GM18858 (cell line): ENCODE results near the gene TRAIP.
A peak's percentile ranks its signal among the peaks of the same experiment; 100 is the strongest.
"Not testable (repeated sequence)": the region's sequence is repeated elsewhere in the genome, so short reads cannot be mapped to it uniquely, and the experiment has no call there.

Experiments
- ATAC-seq: cut with Tn5 transposase; IDR thresholded peaks from one replicate; pipeline ENCODE4 v1.9.1; 2021; ENCODE audit not compliant: unreplicated experiment

Gene TRAIP, protein sequence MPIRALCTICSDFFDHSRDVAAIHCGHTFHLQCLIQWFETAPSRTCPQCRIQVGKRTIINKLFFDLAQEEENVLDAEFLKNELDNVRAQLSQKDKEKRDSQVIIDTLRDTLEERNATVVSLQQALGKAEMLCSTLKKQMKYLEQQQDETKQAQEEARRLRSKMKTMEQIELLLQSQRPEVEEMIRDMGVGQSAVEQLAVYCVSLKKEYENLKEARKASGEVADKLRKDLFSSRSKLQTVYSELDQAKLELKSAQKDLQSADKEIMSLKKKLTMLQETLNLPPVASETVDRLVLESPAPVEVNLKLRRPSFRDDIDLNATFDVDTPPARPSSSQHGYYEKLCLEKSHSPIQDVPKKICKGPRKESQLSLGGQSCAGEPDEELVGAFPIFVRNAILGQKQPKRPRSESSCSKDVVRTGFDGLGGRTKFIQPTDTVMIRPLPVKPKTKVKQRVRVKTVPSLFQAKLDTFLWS

DNA sequence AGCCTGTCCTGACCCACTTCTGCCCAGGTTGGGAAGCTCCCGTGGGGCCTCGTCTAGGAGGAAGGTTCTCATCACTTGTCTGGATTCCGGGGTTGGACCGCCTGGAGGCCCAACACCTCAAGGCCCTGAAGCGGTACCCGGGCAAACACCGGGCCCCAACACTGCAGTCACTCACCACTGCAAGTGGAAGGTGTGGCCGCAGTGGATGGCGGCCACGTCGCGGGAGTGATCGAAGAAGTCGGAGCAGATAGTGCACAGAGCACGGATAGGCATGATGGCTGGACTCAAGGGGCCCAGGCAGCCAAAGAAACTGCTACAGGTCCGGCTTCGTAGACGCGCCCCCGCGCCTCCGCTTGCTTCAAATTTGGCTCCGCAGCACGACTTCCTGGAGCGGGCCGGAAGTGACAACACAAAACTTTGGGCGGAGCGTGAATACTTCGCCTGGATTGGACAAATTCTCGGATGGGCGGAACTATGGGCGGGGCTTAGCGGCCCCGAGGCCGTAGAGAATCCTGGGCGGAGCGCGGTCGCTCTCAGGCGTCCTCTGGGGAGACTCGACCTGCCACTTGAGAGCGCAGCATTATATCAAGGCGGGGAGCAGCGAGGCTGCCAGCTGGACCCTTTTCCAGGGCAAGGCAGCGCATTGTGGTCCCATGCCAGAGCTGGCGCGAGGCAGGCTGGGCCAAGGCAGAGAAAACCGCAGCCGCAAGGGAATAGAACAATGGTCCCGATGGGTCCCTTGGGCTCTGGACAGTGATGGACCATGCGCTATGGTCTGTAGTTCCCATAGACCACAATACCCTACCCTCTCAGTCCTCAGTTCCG, at the start of gene TRAIP:
TRAIP (minus strand) TSS at position 384 of the 825 bp plus-strand sequence; CDS start at position 273, 111 bp downstream.
- ATAC-seq, result peak; percentile 87

- not testable (repeated sequence) for ATAC-seq
Observed at GRCh38 chr3:49904448-49904847, 48.1 kb upstream of the TRAIP start.

GRCh38 chr3:49903451-49904424, 47.4 kb upstream of the TRAIP start, which contains the start of gene MST1R:
Gene MST1R (minus strand): TSS chr3:49903873. CDS start chr3:49903609, 264 bp downstream.
- peak; percentile 77 for ATAC-seq

GRCh38 chr3:49902511-49903345, 46.4 kb upstream of the TRAIP start:
- no peak for ATAC-seq

DNA sequence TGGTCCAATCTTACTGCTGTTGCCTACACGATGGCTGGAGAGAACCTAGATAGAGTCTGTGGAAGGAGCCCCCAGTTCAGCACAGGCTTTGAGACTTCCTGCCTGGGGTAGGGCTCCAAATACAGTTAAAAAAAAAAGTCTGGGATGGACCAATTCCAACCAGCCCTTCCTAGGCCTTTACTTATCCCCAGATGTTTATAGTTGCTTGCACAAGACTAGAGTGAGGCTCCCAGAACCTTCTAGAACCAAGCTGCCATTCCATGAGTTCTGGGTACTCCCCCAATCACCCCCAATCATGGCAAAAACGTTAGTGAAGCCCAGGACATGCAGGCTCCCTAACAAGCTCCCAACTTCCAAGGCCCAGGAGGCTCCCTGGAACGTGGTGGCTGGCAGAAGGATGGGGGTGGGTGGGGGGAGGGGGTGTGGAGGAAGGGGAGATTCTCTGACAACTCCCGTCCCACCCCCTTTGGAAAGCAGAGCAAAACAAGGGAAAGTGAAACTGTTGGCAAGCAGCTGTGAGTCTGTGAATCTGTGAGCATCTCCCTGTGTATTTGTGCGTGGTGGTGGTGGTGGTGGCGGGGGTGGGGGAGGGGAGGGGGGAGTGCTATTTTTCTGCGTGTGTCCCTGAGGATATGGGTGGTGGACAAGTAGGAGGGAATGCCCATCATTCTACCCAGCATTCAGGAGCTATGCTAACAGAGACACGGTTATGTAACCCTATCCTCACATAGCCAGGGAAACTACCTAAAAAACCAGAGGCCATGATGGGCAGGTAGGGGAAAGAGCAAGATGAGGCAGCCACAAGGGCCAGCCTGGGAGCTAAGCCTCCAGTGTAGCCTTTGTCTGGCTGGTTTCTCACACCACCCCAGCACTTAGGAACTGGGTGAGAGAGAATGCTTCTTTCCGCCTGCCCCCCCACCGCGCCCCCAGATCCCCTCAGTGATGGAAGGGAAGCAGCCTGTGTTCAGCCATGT, 45.3 kb upstream of the TRAIP start:
- no peak for ATAC-seq

DNA sequence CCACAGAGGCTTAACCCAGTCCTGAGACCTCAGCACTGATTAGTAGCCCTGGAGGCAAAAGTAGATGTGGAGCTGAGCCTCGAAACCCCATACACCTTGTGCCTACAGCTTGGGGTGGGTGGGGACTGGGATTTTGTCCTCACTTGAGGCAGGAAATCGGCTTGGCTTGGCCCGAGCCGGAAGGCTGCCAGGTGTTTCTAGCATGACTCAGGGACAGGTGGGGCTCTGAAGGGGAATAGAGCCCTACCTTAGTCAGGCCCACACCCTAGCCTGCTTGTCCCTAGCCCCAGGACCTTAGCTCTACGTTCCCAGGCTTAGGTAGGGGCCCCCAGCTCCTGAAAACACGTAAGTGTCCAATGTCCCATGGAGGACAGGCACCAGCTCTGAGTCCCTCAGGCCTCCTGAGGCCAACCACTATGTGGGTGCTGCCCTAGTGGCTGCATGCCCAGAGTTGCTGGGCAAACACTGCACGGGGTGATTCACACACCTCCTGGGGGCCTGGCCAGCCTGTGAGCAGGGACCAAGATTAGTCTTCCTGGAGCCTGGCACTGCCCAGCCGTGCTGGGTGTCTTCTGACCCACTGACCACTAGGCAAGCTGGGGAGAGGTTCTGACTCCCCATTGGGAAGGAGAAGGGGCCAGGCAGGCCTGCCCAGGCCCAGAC, 44.3 kb upstream of the TRAIP start:
- no peak for ATAC-seq

DNA sequence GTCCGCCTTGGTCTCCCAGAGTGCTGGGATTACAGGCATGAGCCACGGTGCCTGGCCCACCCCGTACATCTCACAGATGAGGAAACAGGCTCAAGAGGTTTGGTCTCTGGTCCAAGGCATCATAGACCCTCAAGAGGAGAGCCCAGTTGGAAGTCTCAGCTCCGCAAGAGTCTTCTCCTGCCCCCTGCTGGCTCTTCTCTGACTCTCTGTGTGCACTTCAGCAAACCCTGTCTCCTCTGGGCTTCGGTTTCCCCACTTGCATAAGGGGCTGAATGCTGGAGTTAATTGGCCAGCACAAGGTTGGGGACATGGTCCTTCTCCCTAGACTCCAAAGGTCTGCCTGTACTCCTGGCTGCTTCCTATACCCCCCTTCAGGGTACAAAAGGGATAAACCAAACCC, 43.5 kb upstream of the TRAIP start:
- ATAC-seq, result no peak

DNA sequence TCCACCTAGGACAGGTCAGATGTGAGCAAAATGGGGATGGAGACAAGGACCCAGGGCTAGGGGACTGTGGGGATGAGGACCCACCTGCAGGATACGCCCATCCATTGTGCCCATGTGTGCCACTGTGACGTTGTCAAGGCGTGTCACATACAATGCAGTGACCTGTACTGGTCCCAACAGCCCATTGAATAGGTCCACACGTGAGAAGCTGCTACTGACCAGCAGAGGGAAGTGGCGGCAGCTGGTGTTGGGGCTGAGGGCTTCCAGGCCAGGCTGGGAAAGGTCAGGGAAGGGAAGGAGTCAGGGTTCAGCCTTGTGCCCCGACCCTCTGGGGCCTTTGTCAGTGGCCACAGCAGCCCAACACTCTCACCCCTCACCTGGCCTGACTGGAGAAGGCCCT, 42.6 kb upstream of the TRAIP start:
- no peak for ATAC-seq

DNA sequence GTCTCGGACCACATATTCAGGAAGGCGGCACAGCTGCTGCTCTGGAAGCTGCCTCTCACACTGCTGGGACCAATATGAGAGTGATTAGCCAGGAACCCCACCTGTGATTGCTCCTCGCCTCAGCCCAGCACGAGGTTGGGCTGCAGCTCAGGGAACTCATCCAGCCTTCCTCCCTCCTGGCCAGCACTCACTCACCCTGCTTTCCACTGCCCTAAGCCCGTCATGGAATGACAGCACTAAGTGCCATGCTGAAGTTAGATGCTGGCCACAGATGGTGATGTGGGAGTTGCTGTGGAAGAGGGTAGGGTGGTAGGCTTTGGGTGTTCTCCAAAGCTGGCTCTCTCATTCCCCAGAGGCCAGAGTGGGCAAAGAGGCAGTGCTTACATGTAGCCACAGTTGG, 40.0 kb upstream of the TRAIP start:
- ATAC-seq, result no peak

GRCh38 chr3:49895791-49896190, 39.4 kb upstream of the TRAIP start:
- no peak for ATAC-seq

GRCh38 chr3:49889296-49889695, 32.9 kb upstream of the TRAIP start:
- no peak for ATAC-seq

DNA sequence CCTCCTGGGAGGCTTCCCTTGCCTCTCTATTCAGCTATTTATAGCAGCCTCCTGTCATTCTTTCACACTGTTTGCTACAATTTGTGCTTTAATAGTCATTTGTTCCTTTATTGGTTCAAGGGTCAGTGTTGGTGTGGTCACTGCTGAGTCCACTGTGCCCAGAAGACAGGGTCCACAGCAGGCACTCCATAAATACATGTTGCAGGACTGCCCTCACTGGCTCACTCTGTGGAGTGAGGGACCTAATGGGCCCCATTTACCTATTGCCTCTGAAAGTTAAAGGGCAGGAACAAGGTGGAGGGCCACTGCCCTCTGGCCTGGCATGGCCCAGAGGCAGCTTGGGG, 30.5 kb upstream of the TRAIP start:
- ATAC-seq, result no peak

DNA sequence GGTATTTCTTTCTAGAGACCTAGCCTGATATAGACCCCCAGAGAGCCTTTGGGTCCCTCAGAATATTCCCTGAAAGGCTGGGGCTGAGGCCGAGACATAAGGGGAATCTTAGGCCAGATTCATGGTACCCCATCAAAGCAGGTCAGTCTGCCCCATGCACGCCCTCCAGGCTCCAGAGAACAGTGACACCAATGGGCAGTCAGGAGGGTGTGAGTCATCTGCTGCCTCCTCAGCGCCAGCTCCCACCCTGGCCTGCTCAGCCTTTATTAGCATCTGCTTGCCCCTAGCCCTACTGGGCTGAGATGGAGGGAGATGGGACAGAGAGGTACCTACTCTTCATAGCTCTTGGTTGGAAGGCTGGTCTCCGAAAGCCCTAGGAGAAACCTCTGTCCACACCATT, 27.6 kb upstream of the TRAIP start:
- no peak for ATAC-seq

DNA sequence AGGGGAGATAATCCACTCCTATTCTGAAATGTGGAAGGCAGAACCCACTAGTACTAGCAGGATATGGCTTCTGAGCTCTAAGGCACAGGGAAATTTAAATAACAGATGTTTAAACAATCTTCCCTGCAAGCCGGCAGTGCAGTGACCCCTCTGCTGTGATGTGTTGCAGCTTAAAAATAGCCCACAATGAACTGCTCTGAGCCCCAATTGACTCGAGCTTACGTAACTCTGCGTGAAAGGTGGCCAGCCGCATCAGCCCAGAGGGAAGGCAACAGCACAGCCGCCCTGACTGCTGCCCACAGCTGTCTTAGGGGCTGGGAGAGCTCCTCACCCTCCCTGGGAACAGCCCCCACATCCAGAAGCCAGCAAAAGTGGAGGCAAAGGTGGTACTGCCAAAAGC, 25.8 kb upstream of the TRAIP start:
- no peak for ATAC-seq

DNA sequence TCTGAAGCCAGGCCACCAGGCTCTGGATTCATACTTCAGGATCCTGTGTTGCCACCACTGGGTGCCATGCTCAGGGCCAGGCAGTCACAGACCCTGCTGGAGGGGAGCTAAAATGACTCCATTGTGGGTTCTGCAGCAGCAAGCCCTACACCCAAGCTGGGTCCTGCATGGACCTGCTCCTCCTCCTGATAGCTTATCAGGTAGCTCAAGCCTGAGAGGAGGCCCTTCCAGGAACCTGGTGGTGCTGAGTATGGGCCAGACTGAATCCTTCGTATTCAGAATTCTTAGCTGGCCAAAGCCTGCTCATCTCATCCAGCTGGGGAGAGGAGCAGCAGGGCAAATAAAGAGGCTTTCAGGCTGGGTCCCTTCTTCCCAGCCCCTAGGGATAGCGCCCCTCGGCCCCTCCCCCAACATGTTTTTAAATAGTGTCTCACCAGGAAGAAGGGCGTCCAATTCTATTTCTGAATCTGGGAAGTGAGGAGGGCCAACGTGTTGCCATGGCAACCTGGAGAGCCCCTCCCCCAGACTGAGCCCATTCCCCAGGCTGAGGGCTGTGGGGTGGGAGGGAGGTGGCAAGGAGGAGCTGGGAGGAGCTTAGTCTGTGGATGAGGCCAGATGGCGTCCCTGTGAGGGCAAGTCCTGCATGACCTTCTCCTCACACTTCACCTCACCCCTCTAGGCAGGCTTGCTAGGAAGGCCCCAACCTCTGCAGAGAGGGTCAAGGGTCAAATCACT, 24.4 kb upstream of the TRAIP start:
- no peak for ATAC-seq

DNA sequence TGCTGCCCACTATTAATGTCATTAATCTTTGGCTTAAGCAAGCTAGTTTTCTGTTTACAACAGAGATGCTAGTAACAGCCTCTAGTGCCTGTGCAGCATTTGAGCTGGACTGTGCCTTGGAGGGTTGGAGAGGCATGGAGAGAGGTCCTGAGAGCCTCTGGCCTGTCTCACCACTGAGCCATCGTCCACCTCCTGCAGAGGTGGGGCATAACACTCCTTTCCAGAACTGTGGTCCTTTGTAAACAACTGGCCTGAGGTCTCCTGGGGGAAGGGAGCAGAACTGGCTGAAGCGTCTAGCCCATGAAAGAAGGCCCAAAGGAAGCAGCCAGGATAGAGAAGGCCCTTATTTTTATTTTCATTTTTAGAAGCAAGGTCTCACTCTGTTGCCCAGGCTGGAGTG, 23.4 kb upstream of the TRAIP start:
- ATAC-seq, result no peak

DNA sequence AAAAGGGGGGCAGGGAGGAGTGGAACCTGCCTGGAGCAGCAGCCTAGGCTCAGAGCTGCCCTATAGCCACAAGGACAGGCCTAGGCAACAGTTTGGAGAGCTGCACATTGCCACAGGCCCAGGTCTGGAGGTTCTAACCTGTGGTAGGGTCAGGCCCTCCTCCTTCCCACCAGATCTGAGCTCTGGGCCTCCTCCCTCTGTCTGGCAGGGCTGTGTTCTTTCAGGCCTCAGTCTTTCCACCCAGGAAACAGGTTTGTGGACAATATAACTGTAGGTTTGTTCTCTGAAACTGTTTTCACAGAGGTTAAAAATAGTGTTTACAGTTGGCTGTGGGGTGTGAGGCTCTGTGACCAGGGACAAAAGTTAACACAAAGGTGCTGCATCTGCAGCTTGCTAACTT, 22.3 kb upstream of the TRAIP start:
- ATAC-seq, result no peak

DNA sequence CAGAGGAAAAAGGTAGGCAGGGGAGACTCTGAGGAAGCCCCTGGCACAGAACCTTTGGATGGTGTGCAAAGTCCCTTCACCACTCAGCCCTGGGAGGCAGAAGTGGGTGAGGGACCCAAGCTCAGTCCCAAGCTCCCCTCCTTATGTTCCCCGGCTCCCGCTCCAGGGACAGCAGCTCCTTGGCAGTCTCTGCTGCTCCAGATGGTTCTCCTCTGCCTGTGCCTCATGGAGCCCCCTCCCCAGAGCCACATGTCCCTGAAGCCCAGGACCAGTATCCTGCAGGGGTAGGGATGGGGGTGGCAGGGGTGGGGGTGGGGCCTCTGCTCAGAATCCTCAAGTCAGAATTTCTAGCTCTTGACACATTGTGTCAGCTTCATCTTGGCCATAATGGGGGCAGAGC, 21.4 kb upstream of the TRAIP start:
- no peak for ATAC-seq
